GM18520 (cell line): ENCODE measurements around the gene HOMER1.

ENCODE experiments used
- ATAC-seq: cut with Tn5 transposase; IDR thresholded peaks from one replicate; pipeline ENCODE4 v1.9.1; 2021; ENCODE audit not compliant: unreplicated experiment

HOMER1 gene

GRCh38 chr5:79513704-79514390, at the start of gene HOMER1:
TSS of gene HOMER1 (minus strand) at chr5:79514134. CDS start at chr5:79512774, 1,360 bp downstream.
- ATAC-seq = peak; percentile 35

- no peak for ATAC-seq
Observed at GRCh38 chr5:79563247-79563590, 49.3 kb upstream of the HOMER1 start.

GRCh38 chr5:79562351-79563246, 48.7 kb upstream of the HOMER1 start:
- no peak for ATAC-seq

GRCh38 chr5:79561525-79561893, 47.6 kb upstream of the HOMER1 start:
- peak; percentile 11 for ATAC-seq

GRCh38 chr5:79560771-79561524, 47.0 kb upstream of the HOMER1 start:
- ATAC-seq = peak; percentile 62

- ATAC-seq = no peak
Observed at GRCh38 chr5:79555418-79555817, 41.5 kb upstream of the HOMER1 start.

- ATAC-seq = no peak
Observed at GRCh38 chr5:79552984-79553383, 39.0 kb upstream of the HOMER1 start.

- no peak for ATAC-seq
Observed at GRCh38 chr5:79547982-79548381, 34.0 kb upstream of the HOMER1 start.

- ATAC-seq = no peak
Observed at GRCh38 chr5:79547429-79547822, 33.5 kb upstream of the HOMER1 start.

- no peak for ATAC-seq
Observed at GRCh38 chr5:79546782-79547428, 33.0 kb upstream of the HOMER1 start.

GRCh38 chr5:79544131-79544530, 30.2 kb upstream of the HOMER1 start:
- ATAC-seq = no peak

GRCh38 chr5:79540939-79541338, 27.0 kb upstream of the HOMER1 start:
- ATAC-seq = no peak

- no peak for ATAC-seq
Observed at GRCh38 chr5:79536193-79536906, 22.4 kb upstream of the HOMER1 start.

GRCh38 chr5:79535477-79536192, 21.7 kb upstream of the HOMER1 start:
- no peak for ATAC-seq

GRCh38 chr5:79529110-79529509, 15.2 kb upstream of the HOMER1 start:
- ATAC-seq = no peak

GRCh38 chr5:79527431-79527830, 13.5 kb upstream of the HOMER1 start:
- ATAC-seq = no peak

- ATAC-seq = no peak
Observed at GRCh38 chr5:79526928-79527327, 13.0 kb upstream of the HOMER1 start.

GRCh38 chr5:79526493-79526892, 12.6 kb upstream of the HOMER1 start:
- no peak for ATAC-seq

- ATAC-seq = no peak
Observed at GRCh38 chr5:79521156-79521555, 7.2 kb upstream of the HOMER1 start.

GRCh38 chr5:79518718-79519117, 4.8 kb upstream of the HOMER1 start:
- ATAC-seq = no peak
